M059J (cell line): ENCODE data around the gene ULK1. TPM values are rescaled to one million over a fixed set of nuclear protein-coding genes. Genes with fewer than 3 reads are reported as not detected.
"Not testable (repeated sequence)": the region's sequence is repeated elsewhere in the genome, so short reads cannot be mapped to it uniquely, and the experiment has no call there.

Experiments
- DNase-seq: peaks from one replicate; pipeline ENCODE4 v3.0.0-alpha.2; 2012; ENCODE audit warnings: low read depth
- total RNA-seq: library from RNA; depleted of rRNA; stranded (reverse); fragments of >200 nt; shearing (Covaris generic); gene quantifications from 2 replicates; pipeline ENCODE4 v1.2.3, GENCODE V29; 2014

Gene ULK1
- total RNA-seq, 1 experiment from 2014 or later, result 7.5 TPM

- no peak for DNase-seq
Measured at GRCh38 chr12:131861261-131862083, 33.0 kb upstream of the ULK1 start.

- no peak for DNase-seq
Measured at GRCh38 chr12:131862084-131862441, 32.4 kb upstream of the ULK1 start.

GRCh38 chr12:131862600-131862993 is 31.8 kb upstream of the ULK1 start:
- no peak for DNase-seq

GRCh38 chr12:131862994-131863710 is 31.3 kb upstream of the ULK1 start:
- no peak for DNase-seq

GRCh38 chr12:131863711-131864396 is 30.6 kb upstream of the ULK1 start:
- DNase-seq, result no peak

- DNase-seq, result no peak
Measured at GRCh38 chr12:131864469-131864868, 30.0 kb upstream of the ULK1 start.

- peak; percentile 87 for DNase-seq
Measured at GRCh38 chr12:131865180-131865875, 29.1 kb upstream of the ULK1 start.

- DNase-seq, result no peak
Measured at GRCh38 chr12:131867471-131867870, 27.0 kb upstream of the ULK1 start.

- peak; percentile 51 for DNase-seq
Measured at GRCh38 chr12:131867891-131868675, 26.3 kb upstream of the ULK1 start.

GRCh38 chr12:131869871-131870418 is 24.5 kb upstream of the ULK1 start:
- peak; percentile 88 for DNase-seq

GRCh38 chr12:131871677-131872076 is 22.7 kb upstream of the ULK1 start:
- no peak for DNase-seq

- DNase-seq, result peak; percentile 95
Measured at GRCh38 chr12:131872154-131873051, 22.0 kb upstream of the ULK1 start.

- DNase-seq, result no peak
Measured at GRCh38 chr12:131873293-131873692, 21.1 kb upstream of the ULK1 start.

GRCh38 chr12:131874972-131875371 is 19.4 kb upstream of the ULK1 start:
- not testable (repeated sequence) for DNase-seq

- peak; percentile 49 for DNase-seq
Measured at GRCh38 chr12:131877216-131877615, 17.2 kb upstream of the ULK1 start.

GRCh38 chr12:131878436-131878835 is 16.0 kb upstream of the ULK1 start:
- DNase-seq, result not testable (repeated sequence)

GRCh38 chr12:131882804-131883520 is 11.5 kb upstream of the ULK1 start:
- DNase-seq, result no peak

GRCh38 chr12:131883521-131883900 is 10.9 kb upstream of the ULK1 start:
- no peak for DNase-seq

- not testable (repeated sequence) for DNase-seq
Measured at GRCh38 chr12:131885076-131885475, 9.3 kb upstream of the ULK1 start.
